GM06990 (cell line): ENCODE data around the gene SOX9.

Experiments used
- DNase-seq: peaks from one replicate; pipeline ENCODE4 v3.0.0-alpha.2; 2011; ENCODE audit not compliant: insufficient read length; ENCODE audit errors: extremely low read depth
- H3K27me3 ChIP-seq: replicated peaks from 2 replicates; pipeline ENCODE4 v1.6.0; 2011; ENCODE audit warnings: low read length; ENCODE audit not compliant: control insufficient read depth, insufficient read depth
- H3K36me3 ChIP-seq: 2 replicates; pipeline ENCODE4 v1.5.1; 2011; ENCODE audit warnings: low read length; ENCODE audit not compliant: control insufficient read depth, insufficient read depth
- H3K4me3 ChIP-seq: replicated peaks from 2 replicates; pipeline ENCODE4 v1.5.1; 2011; ENCODE audit warnings: low read depth, mild to moderate bottlenecking, control low read depth, low read length
- TF ChIP-seq, protein P1 (sequence below): IDR thresholded peaks from 2 replicates; pipeline ENCODE4 v1.5.1; 2011; ENCODE audit warnings: low read length, control low read depth, mild to moderate bottlenecking, inconsistent platforms; ENCODE audit not compliant: insufficient read depth, poor library complexity, severe bottlenecking

Gene SOX9

DNA sequence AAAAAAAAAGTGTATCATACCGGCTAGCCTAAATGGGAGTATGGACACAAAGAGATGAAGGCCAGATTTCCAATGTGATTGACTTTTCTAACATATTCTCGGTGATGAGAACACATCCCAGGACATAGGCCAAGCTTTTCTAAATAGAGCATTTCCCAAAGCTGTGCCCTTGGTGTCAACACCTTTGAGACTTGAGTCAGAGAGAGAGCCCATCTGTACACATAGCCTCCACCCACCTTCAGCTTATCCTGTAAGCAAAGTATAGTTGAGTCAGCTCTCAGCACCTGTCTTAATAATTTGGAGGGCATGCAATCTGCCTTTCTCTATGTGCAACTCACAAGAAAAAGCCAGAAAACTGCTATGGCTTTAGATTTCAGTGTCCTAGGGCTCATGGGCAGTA lies 42.7 kb downstream of the SOX9 start:
- Histone ChIP-seq H3K36me3 (no peaks in the 10 kb centered on the region), H3K27me3 (no peaks in the 10 kb centered on the region), H3K4me3 (no peak overlapping the region)
- no peak for DNase-seq
- TF ChIP-seq, protein P1, sequence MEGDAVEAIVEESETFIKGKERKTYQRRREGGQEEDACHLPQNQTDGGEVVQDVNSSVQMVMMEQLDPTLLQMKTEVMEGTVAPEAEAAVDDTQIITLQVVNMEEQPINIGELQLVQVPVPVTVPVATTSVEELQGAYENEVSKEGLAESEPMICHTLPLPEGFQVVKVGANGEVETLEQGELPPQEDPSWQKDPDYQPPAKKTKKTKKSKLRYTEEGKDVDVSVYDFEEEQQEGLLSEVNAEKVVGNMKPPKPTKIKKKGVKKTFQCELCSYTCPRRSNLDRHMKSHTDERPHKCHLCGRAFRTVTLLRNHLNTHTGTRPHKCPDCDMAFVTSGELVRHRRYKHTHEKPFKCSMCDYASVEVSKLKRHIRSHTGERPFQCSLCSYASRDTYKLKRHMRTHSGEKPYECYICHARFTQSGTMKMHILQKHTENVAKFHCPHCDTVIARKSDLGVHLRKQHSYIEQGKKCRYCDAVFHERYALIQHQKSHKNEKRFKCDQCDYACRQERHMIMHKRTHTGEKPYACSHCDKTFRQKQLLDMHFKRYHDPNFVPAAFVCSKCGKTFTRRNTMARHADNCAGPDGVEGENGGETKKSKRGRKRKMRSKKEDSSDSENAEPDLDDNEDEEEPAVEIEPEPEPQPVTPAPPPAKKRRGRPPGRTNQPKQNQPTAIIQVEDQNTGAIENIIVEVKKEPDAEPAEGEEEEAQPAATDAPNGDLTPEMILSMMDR = no peak

DNA sequence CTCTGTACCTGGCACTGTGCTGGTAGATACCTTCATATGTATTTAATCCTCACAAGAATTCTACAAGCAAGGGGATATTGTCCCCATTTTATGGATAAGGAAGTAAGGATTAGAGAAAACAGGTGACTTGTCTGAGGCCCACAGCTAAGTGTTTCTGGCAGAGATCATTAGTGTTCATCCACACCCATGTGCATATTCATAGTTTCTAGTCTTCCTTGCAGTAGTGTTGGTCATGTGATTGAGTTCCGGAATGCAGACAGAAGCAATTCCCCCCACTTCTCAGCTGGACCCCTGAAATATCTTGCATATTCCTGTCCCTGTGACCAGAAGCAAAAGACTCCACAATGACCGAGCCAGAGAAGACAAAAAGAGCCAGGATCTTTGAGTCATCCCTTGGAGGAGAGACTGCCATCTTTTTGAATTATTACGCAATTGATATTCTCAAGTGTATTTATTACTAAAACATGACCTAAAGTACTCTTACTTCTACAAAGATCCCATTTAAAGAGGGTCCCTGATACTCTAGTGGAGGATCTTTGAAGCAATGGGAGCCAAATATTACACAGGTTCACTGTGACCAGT lies 43.4 kb downstream of the SOX9 start:
- TF ChIP-seq, protein P1 = no peak

DNA sequence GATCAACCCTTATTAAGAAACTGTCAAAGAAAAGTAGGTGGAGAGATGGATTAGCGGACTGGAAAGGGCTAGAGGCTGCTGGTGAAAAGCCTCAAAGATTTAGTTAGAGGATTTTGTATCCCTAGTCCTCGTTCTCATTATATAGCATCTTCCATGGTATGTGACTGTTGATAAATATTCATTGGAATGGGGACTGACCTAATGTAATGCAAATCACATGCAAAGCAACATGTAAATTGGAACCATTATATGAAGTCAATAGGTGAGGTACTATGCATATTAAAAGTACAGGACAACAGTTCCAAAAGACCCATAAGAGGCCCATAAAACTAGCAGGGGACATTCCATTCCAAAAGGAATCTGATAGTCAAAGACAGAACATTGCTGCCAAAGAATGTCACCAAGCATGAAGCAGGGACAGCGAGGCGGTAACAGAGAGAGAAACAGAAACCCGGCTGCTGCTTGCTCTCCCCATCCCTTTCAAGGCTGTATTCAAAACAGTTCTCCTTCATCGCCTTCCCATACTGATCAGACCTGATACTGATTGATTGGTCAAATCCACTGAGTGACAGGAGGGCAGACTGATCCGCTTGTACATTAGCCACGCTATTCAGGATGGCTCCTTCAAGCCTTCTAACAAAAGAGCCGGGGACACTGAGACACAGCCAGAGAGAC lies 44.5 kb downstream of the SOX9 start:
- TF ChIP-seq, protein P1 = no peak
- H3K36me3 ChIP-seq = no peaks in the 10 kb centered on the region
- H3K27me3 ChIP-seq = no peaks in the 10 kb centered on the region
- H3K4me3 ChIP-seq = no peak overlapping the region
- no peak for DNase-seq

More for the DNA sequence above, 43.4 kb downstream of the SOX9 start:
- no peak for DNase-seq
- Histone ChIP-seq H3K4me3 (no peak overlapping the region), H3K27me3 (no peaks in the 10 kb centered on the region), H3K36me3 (no peaks in the 10 kb centered on the region)

DNA sequence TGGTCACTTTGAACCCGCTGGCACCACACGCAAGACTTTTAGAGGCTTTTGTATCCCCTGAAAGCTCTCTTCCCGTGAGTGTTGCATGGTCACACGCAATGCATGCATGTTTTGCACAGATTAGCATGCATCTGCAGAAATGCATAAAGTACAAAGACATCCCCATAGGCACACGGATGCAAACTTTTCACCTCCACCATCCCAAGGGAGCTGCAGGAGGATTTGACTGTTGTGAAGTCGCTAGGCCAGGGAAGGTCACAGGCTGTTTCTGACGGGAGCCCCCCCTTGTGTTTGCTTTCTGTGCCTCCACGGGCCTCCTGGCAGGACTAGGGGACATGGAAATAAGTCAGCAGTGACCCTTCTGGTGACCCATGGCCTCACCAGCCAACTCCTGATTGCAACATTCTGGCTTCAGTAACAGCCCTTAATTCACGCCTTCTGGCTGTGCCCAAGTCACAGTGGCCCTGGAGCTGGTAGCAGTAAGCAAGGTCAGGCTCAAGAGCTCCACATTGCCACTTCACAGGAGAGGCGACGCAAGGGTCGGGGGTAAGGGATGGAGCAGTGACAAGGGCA lies 45.1 kb downstream of the SOX9 start:
- DNase-seq = no peak
- Histone ChIP-seq H3K27me3 (no peaks in the 10 kb centered on the region), H3K36me3 (no peaks in the 10 kb centered on the region), H3K4me3 (no peak overlapping the region)
- TF ChIP-seq, protein P1 = no peak

DNA sequence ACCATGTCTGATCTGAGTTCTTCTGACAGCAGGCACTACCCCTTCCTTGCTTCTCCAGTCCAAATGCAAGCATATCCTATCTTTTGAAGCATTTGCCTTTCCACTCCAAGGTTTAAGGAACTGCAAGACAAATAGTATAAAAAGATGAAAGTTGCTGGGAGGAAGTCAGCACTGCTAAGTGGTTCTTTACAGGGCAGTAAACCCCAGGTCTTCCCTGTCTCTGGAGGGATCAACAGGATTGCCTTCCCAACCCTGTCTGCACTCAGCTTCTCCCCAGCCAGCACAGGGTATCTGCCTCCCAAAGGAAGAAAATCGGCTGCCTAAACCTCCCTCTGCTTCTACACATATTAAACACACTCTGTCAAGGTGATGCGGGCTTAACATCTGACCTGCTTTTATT lies 46.8 kb downstream of the SOX9 start:
- H3K4me3 ChIP-seq = no peak overlapping the region
- TF ChIP-seq, protein P1 = no peak
- no peaks in the 10 kb centered on the region for H3K36me3 ChIP-seq
- DNase-seq = no peak
- no peaks in the 10 kb centered on the region for H3K27me3 ChIP-seq
